HepG2 (cell line): ENCODE measurements around the gene PIK3CA. TPM values are rescaled to one million over a fixed set of nuclear protein-coding genes. Genes with fewer than 3 reads are reported as not detected.

Experiments used
- DNMT1 ChIP-seq: sonication (generic); formaldehyde crosslinking; IDR thresholded peaks from 2 replicates; pipeline ENCODE4 v1.5.1; 2020; ENCODE audit warnings: mild to moderate bottlenecking, missing genetic modification reagents
- EZH2 ChIP-seq: conservative IDR thresholded peaks from 2 replicates; pipeline ENCODE4 v1.6.1; 2012; ENCODE audit warnings: mild to moderate bottlenecking, low read depth, low read length, moderate library complexity
- FOXA1 ChIP-seq, 2 experiments: fragments of 450-650 bp in 1 of 2; sonication (generic) in 1 of 2; formaldehyde crosslinking in 1 of 2; IDR thresholded peaks; 2 replicates each; pipeline versions ENCODE4 v1.4.0 to v1.6.1; 2016 to 2020; ENCODE audit warnings: missing genetic modification reagents in 1 of 2
- HDAC2 ChIP-seq: sonication (generic); formaldehyde crosslinking; IDR thresholded peaks from 2 replicates; pipeline ENCODE4 v1.4.0; 2020; ENCODE audit warnings: missing genetic modification reagents
- JUND ChIP-seq: sonication (generic); formaldehyde crosslinking; IDR thresholded peaks from 2 replicates; pipeline ENCODE4 v1.8.0; 2022; ENCODE audit warnings: mild to moderate bottlenecking, missing genetic modification reagents
- KDM5A ChIP-seq: fragments of 200-600 bp; sonication (generic); IDR thresholded peaks from 2 replicates; pipeline ENCODE4 v1.7.0; 2018; ENCODE audit warnings: antibody characterized with exemption, mild to moderate bottlenecking, low read length, borderline replicate concordance
- KLF16 ChIP-seq, 2 experiments: sonication (generic) in 1 of 2; formaldehyde crosslinking in 1 of 2; IDR thresholded peaks; 2 replicates each; pipeline versions ENCODE4 v1.6.1 to v1.8.0; 2016 to 2023; ENCODE audit warnings: missing genetic modification reagents in 2 of 2, missing compliant biosample characterization in 1 of 2
- MXD3 ChIP-seq: IDR thresholded peaks from 2 replicates; pipeline ENCODE4 v1.6.1; 2016; ENCODE audit warnings: mild to moderate bottlenecking, missing biosample characterization, missing genetic modification reagents
- POGK ChIP-seq: sonication (generic); formaldehyde crosslinking; conservative IDR thresholded peaks from 2 replicates; pipeline ENCODE4 v1.8.0; 2022; ENCODE audit warnings: mild to moderate bottlenecking, moderate library complexity, missing genetic modification reagents
- TEAD2 ChIP-seq: sonication (generic); formaldehyde crosslinking; IDR thresholded peaks from 2 replicates; pipeline ENCODE4 v1.9.0; 2021; ENCODE audit warnings: missing genetic modification reagents
- U2AF2 ChIP-seq: fragments of 200-400 bp; formaldehyde crosslinking; IDR thresholded peaks from 2 replicates; pipeline ENCODE4 v1.6.1; 2017; ENCODE audit warnings: low read depth, mild to moderate bottlenecking, low read length
- ZNF512 ChIP-seq: sonication (generic); formaldehyde crosslinking; IDR thresholded peaks from 2 replicates; pipeline ENCODE4 v1.4.0; 2020; ENCODE audit warnings: mild to moderate bottlenecking, missing genetic modification reagents
- ZNF556 ChIP-seq: sonication (generic); formaldehyde crosslinking; IDR thresholded peaks from 2 replicates; pipeline ENCODE4 v1.4.0; 2020; ENCODE audit warnings: mild to moderate bottlenecking, missing genetic modification reagents, borderline replicate concordance
- polyA plus RNA-seq, 8 experiments: library from polyadenylated mRNA; depleted of rRNA in 3 of 8; stranded (reverse) in 7 of 8; unstranded in 1 of 8; fragments of >200 nt; fragmentation: Illumina TruSeq in 4 of 8; extraction: Trizol in 4 of 8; gene quantifications; 2 replicates each; pipeline versions ENCODE4 v1.2.1 to v1.2.3, GENCODE V29; 2011 to 2016; ENCODE audit warnings: low read depth in 4 of 8, missing spikeins in 1 of 8, mixed read lengths in 1 of 8; ENCODE audit not compliant: insufficient read depth in 1 of 8
- total RNA-seq, 5 experiments: library from RNA; depleted of rRNA; stranded (reverse); fragments of >200 nt; fragmentation: Illumina TruSeq; extraction: Trizol; gene quantifications; 2 replicates each; pipeline ENCODE4 v1.2.3, GENCODE V29; 2016; ENCODE audit warnings: low read depth in 1 of 5
- TF ChIP-seq, protein P1 (sequence below): sonication (generic); formaldehyde crosslinking; IDR thresholded peaks from 2 replicates; pipeline ENCODE4 v1.5.1; 2020; ENCODE audit warnings: missing genetic modification reagents, mild to moderate bottlenecking, borderline replicate concordance

The PIK3CA gene
- total and polyA plus RNA-seq, 2 of the 13 experiments (the other 11 are each of a cell fraction or from before 2014, with no cell fraction given), result 5.7 to 11.4 TPM

DNA sequence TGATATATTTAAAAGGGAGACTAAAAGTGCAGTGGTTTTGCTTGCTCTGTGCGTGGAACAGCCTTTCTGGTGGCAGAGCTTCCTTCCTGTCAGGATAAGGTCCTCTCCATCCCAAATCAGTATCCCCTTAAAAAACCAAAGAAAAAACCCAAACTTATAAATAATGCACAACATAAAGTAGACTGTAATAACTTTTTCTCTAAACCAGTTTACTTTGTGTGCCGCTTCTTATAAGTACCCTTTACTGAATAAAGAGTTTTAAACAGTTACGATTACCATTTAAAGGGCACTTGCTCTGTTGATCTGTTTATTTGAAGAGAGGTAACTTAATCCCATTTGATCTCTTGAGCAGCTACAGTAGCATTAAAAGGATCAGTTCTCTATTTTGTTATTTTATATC is 2.5 kb downstream of the PIK3CA start (continued):
- TF ChIP-seq KDM5A (no peak), JUND (CRISPR knock-in tag) (no peak), FOXA1 (IDR thresholded peaks at IDR 0.05) (no peak), FOXA1 (CRISPR knock-in tag; IDR thresholded peaks at IDR 0.05) (no peak), HDAC2 (CRISPR knock-in tag) (no peak), MXD3 (CRISPR knock-in tag) (no peak), DNMT1 (CRISPR knock-in tag) (no peak), TEAD2 (CRISPR knock-in tag) (no peak), EZH2 (no peak), POGK (CRISPR knock-in tag) (no peak), ZNF556 (CRISPR knock-in tag) (no peak), U2AF2 (no peak), ZNF512 (CRISPR knock-in tag) (no peak), KLF16 (CRISPR knock-in tag; IDR thresholded peaks at IDR 0.05) (no peak)
- TF ChIP-seq, protein P1, sequence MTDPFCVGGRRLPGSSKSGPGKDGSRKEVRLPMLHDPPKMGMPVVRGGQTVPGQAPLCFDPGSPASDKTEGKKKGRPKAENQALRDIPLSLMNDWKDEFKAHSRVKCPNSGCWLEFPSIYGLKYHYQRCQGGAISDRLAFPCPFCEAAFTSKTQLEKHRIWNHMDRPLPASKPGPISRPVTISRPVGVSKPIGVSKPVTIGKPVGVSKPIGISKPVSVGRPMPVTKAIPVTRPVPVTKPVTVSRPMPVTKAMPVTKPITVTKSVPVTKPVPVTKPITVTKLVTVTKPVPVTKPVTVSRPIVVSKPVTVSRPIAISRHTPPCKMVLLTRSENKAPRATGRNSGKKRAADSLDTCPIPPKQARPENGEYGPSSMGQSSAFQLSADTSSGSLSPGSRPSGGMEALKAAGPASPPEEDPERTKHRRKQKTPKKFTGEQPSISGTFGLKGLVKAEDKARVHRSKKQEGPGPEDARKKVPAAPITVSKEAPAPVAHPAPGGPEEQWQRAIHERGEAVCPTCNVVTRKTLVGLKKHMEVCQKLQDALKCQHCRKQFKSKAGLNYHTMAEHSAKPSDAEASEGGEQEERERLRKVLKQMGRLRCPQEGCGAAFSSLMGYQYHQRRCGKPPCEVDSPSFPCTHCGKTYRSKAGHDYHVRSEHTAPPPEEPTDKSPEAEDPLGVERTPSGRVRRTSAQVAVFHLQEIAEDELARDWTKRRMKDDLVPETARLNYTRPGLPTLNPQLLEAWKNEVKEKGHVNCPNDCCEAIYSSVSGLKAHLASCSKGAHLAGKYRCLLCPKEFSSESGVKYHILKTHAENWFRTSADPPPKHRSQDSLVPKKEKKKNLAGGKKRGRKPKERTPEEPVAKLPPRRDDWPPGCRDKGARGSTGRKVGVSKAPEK (CRISPR knock-in tag), result no peak
